Right kidney (tissue), 1 donor: ENCODE data around the gene UBA6.
"Not testable (repeated sequence)": the region's sequence is repeated elsewhere in the genome, so short reads cannot be mapped to it uniquely, and the experiment has no call there.

ENCODE experiments used
- DNase-seq: peaks from one replicate; pipeline ENCODE4 v3.0.0-alpha.2; 2016

Gene UBA6

GRCh38 chr4:67668315-67668714 lies 32.6 kb downstream of the UBA6 start:
- no peak for DNase-seq

DNA sequence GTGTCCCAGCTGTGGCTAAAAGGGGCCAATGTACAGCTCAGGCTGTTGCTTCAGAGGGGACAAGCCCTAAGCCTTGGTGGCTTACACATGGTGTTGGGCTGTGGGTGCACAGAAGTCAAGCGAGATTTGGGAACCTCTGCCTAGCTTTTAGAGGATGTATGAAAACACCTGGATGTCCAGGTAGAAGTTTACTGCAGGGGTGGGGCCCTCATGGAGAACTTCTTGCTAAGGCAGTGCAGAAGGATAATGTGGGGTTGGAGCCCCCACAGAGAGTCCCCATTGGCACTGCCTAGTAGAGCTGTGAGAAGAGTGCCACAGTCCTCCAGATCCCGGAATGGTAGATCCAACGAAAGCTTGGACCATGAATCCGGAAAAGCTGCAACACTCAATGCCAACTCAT lies 40.5 kb downstream of the UBA6 start:
- no peak for DNase-seq

DNA sequence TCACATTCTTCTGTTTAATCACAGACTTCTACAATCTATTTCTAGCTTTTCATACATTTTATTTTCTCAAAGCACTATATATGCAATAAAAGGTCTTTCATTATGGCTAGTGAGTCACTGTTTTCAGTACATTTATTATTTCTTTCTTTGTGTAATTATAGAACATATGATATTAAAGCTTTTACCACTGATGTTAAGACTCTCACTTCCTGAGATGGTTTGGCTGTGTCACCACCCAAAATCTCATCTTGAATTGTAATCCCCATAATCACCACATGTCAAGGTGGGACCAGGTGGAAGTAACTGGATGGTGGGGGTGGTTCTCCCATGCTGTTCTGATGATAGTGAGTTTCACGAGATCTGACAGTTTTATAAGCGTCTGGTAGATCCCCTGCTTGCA lies 41.9 kb downstream of the UBA6 start:
- DNase-seq: no peak

- no peak for DNase-seq
Observed at GRCh38 chr4:67658302-67658701, 42.7 kb downstream of the UBA6 start.

DNA sequence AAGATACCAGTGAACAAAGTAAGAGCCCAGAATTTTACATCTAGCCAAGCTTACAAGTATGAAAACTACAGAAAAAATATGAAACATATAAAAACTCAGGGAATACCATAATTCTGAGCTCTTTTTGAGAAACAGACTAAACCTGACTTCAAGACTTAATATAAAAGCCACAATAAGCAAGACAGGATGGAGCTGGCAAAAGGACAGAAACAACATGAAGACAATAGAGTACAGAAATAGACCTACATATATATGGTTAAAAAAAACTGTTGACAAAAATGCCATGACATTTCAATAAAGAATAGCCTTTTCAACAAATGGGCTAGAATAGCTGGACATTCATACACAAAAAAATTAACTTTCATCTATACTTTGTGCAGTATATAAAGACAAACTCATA lies 49.4 kb downstream of the UBA6 start:
- no peak for DNase-seq

DNA sequence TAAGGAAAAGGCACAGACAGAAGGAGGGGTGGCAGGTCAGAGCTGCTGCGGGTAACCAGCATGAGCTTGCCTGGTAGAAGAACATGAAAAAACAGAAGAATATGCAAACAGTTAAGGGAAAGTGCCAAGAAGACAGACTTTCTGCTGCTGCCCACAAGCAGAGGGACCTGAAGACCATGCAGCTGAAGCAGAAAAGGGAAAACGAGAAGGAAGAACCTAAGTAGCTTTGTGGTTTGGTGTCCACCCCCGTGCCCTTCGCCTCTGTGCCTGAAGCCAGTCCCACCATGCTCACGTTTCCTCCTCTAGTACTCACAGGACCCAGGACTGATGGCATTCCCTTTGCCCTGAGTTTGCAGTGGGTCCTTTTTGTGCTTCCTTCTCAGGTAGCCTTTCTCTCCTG lies 62.8 kb downstream of the UBA6 start:
- no peak for DNase-seq

DNA sequence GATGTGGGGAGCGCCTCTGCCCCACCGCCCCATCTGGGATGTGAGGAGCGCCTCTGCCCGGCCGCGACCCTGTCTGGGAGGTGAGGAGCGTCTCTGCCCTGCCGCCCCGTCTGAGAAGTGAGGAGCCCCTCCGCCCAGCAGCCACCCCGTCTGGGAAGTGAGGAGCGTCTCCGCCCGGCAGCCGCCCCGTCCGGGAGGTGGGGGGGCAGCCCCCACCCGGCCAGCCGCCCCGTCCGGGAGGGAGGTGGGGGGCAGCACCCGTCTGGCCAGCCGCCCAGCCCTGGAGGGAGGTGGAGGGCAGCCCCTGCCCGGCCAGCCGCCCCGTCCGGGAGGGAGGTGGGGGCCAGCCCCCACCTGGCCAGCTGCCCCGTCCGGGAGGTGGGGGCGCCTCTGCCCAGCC lies 64.0 kb downstream of the UBA6 start:
- not testable (repeated sequence) for DNase-seq

GRCh38 chr4:67635331-67635730 lies 65.6 kb downstream of the UBA6 start:
- DNase-seq: no peak

DNA sequence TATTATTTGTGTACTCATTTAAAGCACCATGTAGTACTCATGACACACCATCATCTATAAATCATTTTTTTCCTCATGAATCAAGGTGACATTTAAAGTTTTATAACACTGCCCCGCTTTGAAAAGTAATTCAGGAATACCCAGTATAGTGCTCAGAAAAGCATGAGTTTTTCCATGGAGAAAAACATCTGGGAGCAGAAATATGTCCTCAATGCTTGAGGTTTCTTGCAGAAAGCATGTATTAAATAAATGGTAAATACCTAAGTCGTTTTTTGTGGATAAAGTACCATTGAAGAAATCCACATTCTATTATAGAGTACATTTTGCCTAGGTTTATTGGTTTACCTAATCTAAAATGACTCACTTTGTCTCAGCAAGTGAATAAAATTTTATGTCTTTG lies 66.2 kb downstream of the UBA6 start:
- DNase-seq: no peak

DNA sequence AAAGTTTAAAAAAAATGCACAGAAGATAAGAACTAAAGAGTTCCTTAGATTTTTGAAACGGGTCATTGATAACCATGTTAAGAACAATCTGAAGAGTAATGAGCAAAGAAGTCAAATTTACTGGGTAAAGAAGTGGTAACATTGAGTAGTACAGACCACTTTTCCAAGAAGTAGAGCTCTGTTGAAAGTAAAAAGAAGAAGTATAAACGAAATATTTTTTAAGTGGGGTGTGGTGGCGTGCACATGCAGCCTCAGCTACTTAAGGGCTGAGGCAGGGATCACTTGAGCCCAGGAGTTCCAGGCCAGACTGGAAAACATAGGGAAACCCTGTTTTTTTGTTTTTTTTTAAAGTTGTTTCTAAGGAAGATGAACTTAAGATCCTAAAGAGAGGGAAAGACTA lies 68.5 kb downstream of the UBA6 start:
- DNase-seq: no peak

DNA sequence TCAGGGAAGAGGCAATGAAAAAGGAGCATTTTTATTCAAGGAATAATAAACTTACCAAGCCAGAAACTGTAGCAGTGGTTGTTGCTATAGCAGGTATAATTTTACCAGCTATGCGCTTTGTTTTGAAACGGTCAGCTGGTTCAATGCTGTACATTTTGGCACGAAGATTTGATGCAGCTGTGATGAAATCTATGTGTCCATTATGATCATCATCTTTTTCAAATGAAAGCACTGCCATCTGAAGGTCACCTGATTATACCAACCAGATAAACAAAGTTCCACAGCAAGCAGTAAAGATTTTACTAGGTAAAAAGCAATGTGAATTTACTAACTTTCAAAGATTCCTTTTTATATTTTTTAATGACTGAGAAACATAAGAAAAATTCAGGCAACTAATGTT lies 76.0 kb downstream of the UBA6 start:
- DNase-seq: no peak

DNA sequence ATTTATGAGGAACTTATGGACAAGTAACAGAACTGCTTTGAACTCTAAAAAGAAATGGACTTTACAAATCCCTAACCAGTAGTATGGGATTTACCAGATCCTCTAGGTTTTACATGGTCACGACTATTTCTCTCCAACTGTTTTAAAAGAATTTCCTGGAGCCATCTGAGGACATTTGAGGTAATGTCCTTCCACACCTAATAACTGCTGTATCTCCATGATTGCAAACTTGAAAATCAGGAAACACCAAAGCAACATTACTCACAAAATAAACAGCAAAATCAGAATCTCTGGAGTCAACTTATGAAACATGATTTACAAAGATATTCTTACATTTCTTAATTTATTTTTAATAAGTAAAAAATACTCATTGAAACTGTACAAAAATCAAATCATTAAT lies 84.5 kb downstream of the UBA6 start:
- no peak for DNase-seq

GRCh38 chr4:67615119-67615518 lies 85.8 kb downstream of the UBA6 start:
- DNase-seq: no peak

- DNase-seq: no peak
Observed at GRCh38 chr4:67614186-67614585, 86.8 kb downstream of the UBA6 start.

- DNase-seq: no peak
Observed at GRCh38 chr4:67608027-67608426, 92.9 kb downstream of the UBA6 start.

DNA sequence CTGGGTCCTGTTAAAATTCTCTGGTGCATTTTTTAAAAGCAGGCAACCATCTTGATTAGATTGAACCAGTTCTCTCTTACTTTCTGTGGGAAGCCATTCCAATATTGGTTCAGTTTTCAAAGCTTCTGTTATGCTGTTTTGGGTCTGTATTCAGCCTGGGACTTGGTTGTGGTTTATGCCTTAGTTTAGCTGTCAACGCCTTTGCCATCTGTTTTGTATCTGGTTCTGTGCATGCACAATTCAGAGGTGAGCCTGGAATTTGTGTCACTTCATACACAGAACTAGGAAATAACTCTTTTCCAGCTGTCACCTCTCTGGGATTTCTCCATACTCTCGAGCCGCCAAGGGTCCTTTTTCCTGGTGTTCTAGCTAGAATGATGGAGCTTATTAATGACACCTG lies 96.2 kb downstream of the UBA6 start:
- DNase-seq: no peak

GRCh38 chr4:67604029-67604381 lies 97.0 kb downstream of the UBA6 start:
- DNase-seq: no peak

DNA sequence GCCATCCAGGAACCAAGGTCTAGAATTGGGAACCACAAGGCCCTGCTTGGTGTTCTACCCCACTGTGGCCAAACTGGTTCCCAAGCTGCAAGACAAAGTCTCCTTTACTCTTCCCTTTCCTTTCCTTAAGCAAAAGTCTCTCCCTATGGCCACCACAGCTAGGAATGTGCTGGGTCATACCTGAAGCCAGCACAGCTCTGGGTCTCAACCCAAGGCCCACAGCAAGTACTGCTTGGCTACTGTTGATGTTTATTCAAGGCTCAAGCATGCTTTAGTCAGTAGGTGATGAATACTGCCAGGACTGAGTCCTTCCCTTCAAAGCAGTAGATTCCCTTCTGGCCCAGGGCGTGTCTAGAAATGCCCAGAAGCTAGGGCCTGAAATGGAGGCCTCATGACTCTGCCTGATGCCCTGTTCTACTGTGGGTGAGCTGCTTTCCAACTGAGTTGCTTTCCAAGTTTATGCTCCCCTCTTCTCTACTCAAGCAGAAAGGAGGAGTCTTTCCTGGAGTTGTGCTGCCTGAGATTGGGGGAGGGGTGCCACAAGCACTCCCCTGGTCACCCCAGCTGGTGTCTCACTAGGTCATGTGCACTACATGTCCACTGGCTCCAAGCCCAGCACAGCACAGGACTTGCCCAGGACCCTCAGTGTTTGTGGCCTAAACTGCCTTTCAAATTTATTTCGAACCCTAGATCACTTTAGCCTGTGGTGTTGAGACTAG lies 97.5 kb downstream of the UBA6 start:
- no peak for DNase-seq

DNA sequence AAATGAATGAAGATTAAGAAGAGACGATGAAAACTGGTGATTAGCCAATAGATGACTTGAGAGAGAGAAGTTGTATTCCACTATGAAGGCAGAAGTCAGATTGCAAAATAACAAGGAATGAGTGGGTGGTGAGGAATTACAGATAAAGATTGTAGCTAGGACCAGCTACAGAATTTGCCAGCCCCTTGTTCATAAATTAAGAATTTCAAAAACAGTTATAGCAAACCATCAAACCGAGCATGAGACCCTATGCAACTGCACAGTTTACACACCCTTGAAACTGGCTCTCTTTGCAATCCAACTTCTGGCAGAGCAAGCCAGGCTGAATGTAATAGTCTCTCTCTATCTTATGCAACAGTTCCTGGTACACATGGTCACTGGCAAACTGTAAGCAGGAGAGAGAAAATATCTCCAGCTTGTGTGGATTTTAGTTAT lies 107.2 kb downstream of the UBA6 start:
- no peak for DNase-seq

GRCh38 chr4:67587156-67587555 lies 113.8 kb downstream of the UBA6 start:
- DNase-seq: no peak

DNA sequence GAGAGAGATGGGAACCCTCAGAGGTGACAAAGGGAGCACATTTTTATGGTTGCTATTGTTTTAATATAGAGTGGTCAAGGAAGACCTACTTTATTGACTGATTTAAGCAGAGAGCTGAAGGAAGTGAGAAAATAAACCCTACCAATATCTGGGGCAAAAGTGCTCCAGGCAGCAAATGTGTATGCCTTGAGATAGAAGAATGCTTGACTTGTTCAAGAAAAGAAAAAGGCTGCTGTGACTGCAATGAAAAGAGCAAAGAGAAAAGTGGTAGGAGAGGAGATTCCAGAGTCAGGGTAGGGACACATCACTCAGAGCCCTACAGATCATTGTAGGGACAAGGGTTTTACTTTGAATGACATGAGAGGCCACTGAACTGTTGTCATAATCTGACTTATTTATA lies 116.5 kb downstream of the UBA6 start:
- no peak for DNase-seq

DNA sequence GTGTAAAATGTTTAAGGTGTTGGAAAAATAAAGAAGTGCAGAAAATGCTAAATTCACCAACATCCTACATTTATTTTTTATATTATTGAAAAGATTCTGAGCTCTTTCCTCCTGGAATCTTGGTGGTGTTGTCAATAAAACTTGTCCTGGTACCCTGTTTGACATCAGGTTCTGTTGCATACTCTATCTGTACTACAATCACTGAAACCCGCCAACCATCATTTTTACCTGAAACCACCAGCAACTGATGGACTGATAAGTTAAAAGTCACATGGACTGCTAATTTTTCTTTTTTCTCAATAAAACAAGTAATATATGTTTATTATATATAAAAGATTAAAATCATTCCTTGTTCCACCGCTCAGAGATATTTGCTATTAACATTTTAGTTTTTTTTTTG lies 119.0 kb downstream of the UBA6 start:
- DNase-seq: no peak

GRCh38 chr4:67581208-67581857 lies 119.6 kb downstream of the UBA6 start:
- no peak for DNase-seq

DNA sequence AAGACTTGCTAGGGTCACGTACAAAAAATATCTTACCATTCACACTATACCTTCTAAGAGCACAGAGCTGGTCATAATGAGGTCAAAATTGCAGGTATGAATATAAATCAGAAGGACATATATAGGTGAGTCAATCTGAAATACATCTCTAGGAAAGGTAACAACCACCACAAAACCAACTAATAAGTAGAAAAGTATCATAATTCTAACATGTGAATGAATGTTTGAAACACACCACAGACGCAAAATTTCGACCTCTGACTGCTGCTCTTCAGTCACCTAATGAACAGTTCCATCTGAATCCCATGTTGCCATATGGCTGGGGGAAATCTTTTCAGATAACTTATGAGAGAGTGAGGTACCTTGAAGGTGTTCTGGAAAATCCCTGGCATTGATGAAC lies 120.4 kb downstream of the UBA6 start:
- no peak for DNase-seq

DNA sequence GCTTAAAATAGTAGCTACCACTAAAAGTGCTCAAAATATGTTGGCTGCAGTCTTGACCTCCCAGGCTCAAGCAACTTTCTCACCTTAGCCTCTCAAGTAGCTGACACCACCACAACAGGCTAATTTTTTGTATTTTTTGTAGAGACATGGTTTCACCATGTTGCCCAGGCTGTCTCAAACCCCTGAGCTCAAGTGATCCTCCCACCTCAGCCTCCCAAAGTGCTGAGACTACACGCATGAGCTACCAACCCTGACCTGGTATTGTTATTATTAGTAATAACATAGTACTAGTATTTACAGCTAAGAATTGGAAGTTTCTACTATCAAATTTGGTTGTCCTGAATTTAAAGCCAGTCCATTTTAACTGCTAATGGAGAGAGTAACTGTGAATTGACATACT lies 124.4 kb downstream of the UBA6 start:
- DNase-seq: no peak
